ENCODE results near the gene CERS2. TPM values are rescaled to one million over a fixed set of nuclear protein-coding genes. Genes with fewer than 3 reads are reported as not detected.
"Not testable (repeated sequence)": the region's sequence is repeated elsewhere in the genome, so short reads cannot be mapped to it uniquely, and the experiment has no call there.

The CERS2 gene
- total RNA-seq, 1 donor from 2014 or later = 191 TPM

DNA sequence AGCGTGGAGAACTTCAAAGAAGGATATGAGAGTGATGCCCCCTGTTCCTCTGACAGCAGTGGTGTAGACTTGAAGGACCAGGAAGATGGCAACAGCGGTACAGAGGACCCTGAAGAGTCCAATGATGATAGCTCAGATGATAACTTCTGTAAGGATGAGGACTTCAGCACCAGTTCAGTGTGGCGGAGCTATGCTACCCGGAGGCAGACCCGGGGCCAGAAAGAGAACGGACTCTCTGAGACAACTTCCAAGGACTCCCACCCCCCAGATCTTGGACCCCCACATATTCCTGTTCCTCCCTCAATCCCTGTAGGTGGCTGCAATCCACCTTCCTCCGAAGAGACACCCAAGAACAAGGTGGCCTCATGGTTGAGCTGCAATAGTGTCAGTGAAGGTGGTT, 14.0 kb downstream of the CERS2 start:
- Mint-ChIP-seq H3K4me1 (ENCODE audit: low read depth) (no peaks in the 10 kb centered on the region), H3K9me3 (no peaks in the 10 kb centered on the region), H3K36me3 (ENCODE audit: low read depth) (peaks cover 59% of the 10 kb centered on the region), H3K27me3 (ENCODE audit: insufficient read depth) (no peaks in the 10 kb centered on the region), H3K27ac (no peak overlapping the region), H3K4me3 (no peak overlapping the region)
- intact Hi-C loops (cut with micrococcal nuclease) = no loop called here
- DNase-seq (ENCODE audit: low spot score) = no peak

GRCh38 chr1:150957666-150958065, 17.0 kb downstream of the CERS2 start:
- H3K4me3 Mint-ChIP-seq = no peak overlapping the region
- no peaks in the 10 kb centered on the region for H3K9me3 Mint-ChIP-seq

GRCh38 chr1:150955280-150955679, 19.4 kb downstream of the CERS2 start:
- Mint-ChIP-seq H3K4me3 (no peak overlapping the region), H3K9me3 (no peaks in the 10 kb centered on the region), H3K27me3 (ENCODE audit: insufficient read depth) (no peaks in the 10 kb centered on the region), H3K36me3 (ENCODE audit: low read depth) (peaks cover 53% of the 10 kb centered on the region), H3K4me1 (ENCODE audit: low read depth) (no peaks in the 10 kb centered on the region), H3K27ac (no peak overlapping the region)
- no peak for DNase-seq (ENCODE audit: low spot score)
- intact Hi-C loops (cut with micrococcal nuclease) = no loop called here

More at GRCh38 chr1:150957666-150958065, 17.0 kb downstream of the CERS2 start:
- no peak overlapping the region for H3K27ac Mint-ChIP-seq
- H3K36me3 Mint-ChIP-seq (ENCODE audit: low read depth) = peaks cover 51% of the 10 kb centered on the region
- intact Hi-C loops (cut with micrococcal nuclease) = no loop called here
- H3K4me1 Mint-ChIP-seq (ENCODE audit: low read depth) = no peaks in the 10 kb centered on the region
- H3K27me3 Mint-ChIP-seq (ENCODE audit: insufficient read depth) = no peaks in the 10 kb centered on the region
- DNase-seq (ENCODE audit: low spot score) = no peak

GRCh38 chr1:150954708-150955107, 19.9 kb downstream of the CERS2 start:
- H3K9me3 Mint-ChIP-seq = no peaks in the 10 kb centered on the region
- H3K27me3 Mint-ChIP-seq (ENCODE audit: insufficient read depth) = no peaks in the 10 kb centered on the region
- H3K27ac Mint-ChIP-seq = no peak overlapping the region
- intact Hi-C loops (cut with micrococcal nuclease) = no loop called here
- H3K4me1 Mint-ChIP-seq (ENCODE audit: low read depth) = no peaks in the 10 kb centered on the region
- peaks cover 55% of the 10 kb centered on the region for H3K36me3 Mint-ChIP-seq (ENCODE audit: low read depth)
- H3K4me3 Mint-ChIP-seq = no peak overlapping the region
- no peak for DNase-seq (ENCODE audit: low spot score)

- Mint-ChIP-seq H3K4me3 (no peak overlapping the region), H3K27me3 (ENCODE audit: insufficient read depth) (no peaks in the 10 kb centered on the region), H3K4me1 (ENCODE audit: low read depth) (no peaks in the 10 kb centered on the region), H3K36me3 (ENCODE audit: low read depth) (peaks cover 51% of the 10 kb centered on the region), H3K9me3 (no peaks in the 10 kb centered on the region), H3K27ac (no peak overlapping the region)
- no peak for DNase-seq (ENCODE audit: low spot score)
- intact Hi-C loops (cut with micrococcal nuclease) = no loop called here
These were observed 29.8 kb downstream of the CERS2 start for GRCh38 chr1:150944856-150945255.

- DNase-seq (ENCODE audit: low spot score) = no peak
- peaks cover 59% of the 10 kb centered on the region for H3K36me3 Mint-ChIP-seq (ENCODE audit: low read depth)
- H3K4me1 Mint-ChIP-seq (ENCODE audit: low read depth) = peaks cover 11% of the 10 kb centered on the region
- peaks cover 10% of the 10 kb centered on the region for H3K9me3 Mint-ChIP-seq
- no peak overlapping the region for H3K4me3 Mint-ChIP-seq
- no peak overlapping the region for H3K27ac Mint-ChIP-seq
- intact Hi-C loops (cut with micrococcal nuclease) = no loop called here
- no peaks in the 10 kb centered on the region for H3K27me3 Mint-ChIP-seq (ENCODE audit: insufficient read depth)
These were observed 42.9 kb downstream of the CERS2 start for GRCh38 chr1:150931773-150932172.

GRCh38 chr1:150928775-150929174, 45.9 kb downstream of the CERS2 start:
- peaks cover 45% of the 10 kb centered on the region for H3K36me3 Mint-ChIP-seq (ENCODE audit: low read depth)
- intact Hi-C loops (cut with micrococcal nuclease) = loop anchor here (5.0 kb wide), 3 partner anchors 36 to 441 kb away; partner anchors contain the start of genes CDC42SE1 and TARS2
- H3K9me3 Mint-ChIP-seq = peaks cover 10% of the 10 kb centered on the region
- DNase-seq (ENCODE audit: low spot score); H3K27ac Mint-ChIP-seq; H3K4me3 Mint-ChIP-seq; H3K27me3 Mint-ChIP-seq (ENCODE audit: insufficient read depth): not testable (repeated sequence)
- peaks cover 12% of the 10 kb centered on the region for H3K4me1 Mint-ChIP-seq (ENCODE audit: low read depth)

DNA sequence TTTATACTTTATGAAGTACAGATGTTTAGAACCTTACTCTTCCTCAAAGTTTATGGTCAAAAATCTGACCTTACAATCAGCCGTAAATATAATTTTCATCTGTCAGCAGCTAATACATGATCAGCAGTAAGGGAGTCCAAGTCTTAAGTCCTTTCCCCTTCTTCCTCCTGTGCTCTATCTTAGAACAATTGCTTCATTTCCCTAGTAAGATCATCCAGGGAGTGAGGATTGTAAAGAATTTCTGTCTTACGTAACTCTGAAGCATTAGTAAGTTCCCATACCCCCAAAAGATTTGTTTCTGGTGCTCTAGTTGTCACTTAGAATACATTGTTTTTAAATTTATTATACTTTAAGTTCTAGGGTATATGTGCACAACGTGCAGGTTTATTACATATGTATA, 46.3 kb downstream of the CERS2 start:
- peaks cover 12% of the 10 kb centered on the region for H3K4me1 Mint-ChIP-seq (ENCODE audit: low read depth)
- DNase-seq (ENCODE audit: low spot score) = no peak
- intact Hi-C loops (cut with micrococcal nuclease) = loop anchor here (5.0 kb wide), 3 partner anchors 36 to 441 kb away; partner anchors contain the start of genes CDC42SE1 and TARS2
- H3K36me3 Mint-ChIP-seq (ENCODE audit: low read depth) = peaks cover 45% of the 10 kb centered on the region
- peaks cover 10% of the 10 kb centered on the region for H3K9me3 Mint-ChIP-seq
- no peaks in the 10 kb centered on the region for H3K27me3 Mint-ChIP-seq (ENCODE audit: insufficient read depth)
- no peak overlapping the region for H3K27ac Mint-ChIP-seq
- peak overlapping the region; percentile 1 for H3K4me3 Mint-ChIP-seq

GRCh38 chr1:150927624-150928023, 47.0 kb downstream of the CERS2 start:
- peak overlapping the region; percentile 97 for H3K4me3 Mint-ChIP-seq
- no peak for DNase-seq (ENCODE audit: low spot score)
- peaks cover 8% of the 10 kb centered on the region for H3K9me3 Mint-ChIP-seq
- intact Hi-C loops (cut with micrococcal nuclease) = loop anchor here (2.0 to 5.0 kb wide), 6 partner anchors 35 to 440 kb away; partner anchors contain the start of genes CDC42SE1, GABPB2, GOLPH3L and TARS2
- peaks cover 41% of the 10 kb centered on the region for H3K36me3 Mint-ChIP-seq (ENCODE audit: low read depth)
- H3K27ac Mint-ChIP-seq = no peak overlapping the region
- peaks cover 16% of the 10 kb centered on the region for H3K4me1 Mint-ChIP-seq (ENCODE audit: low read depth)
- no peaks in the 10 kb centered on the region for H3K27me3 Mint-ChIP-seq (ENCODE audit: insufficient read depth)

DNA sequence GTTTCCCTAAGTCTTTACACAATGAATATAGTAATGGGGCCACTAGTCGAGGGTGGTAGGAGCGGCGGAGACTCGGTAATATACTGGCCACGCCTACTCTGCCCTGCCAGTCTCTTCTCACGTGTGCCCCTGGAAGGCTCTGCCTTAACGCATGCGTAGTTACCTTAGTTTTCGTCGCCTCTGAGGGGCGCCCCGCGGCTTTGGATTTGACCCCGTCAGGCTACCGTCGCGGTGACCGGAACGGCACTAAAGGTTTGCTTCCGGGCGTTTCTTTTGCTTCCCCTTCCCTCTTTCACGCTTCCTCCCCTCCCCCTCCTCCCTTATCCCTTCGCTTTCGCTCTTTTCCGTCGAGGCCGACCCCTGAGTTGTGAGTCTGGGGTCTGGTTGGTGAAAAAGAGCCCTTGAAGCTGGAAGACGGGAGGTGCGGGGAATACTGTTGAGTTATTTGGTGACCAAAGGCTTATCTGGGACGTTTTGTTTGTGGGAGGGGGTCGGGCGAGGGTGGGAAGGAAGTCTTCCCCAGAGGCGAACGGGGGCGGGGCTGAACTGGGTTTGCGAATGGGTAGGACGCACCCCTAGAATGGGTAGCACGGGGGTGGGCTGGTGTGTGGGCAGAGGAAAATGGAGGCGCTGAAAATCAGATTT, 48.4 kb downstream of the CERS2 start, which contains the start of gene SETDB1:
Gene SETDB1, plus strand, starts transcription at position 267 of the 645 bp plus-strand sequence. CDS start 1,352 bp downstream, outside the sequence.
- intact Hi-C loops (cut with micrococcal nuclease) = loop anchor here (1.0 to 5.0 kb wide), 13 partner anchors 34 to 690 kb away; partner anchors contain the start of genes ANP32E, ARNT, CDC42SE1 and ENSA
- Mint-ChIP-seq H3K9me3 (no peaks in the 10 kb centered on the region), H3K36me3 (ENCODE audit: low read depth) (peaks cover 33% of the 10 kb centered on the region), H3K4me1 (ENCODE audit: low read depth) (peaks cover 23% of the 10 kb centered on the region), H3K27me3 (ENCODE audit: insufficient read depth) (no peaks in the 10 kb centered on the region), H3K4me3 (peak within 1 kb of the TSS; percentile 97), H3K27ac (peak within 1 kb of the TSS; percentile 95)
- peak; percentile 90 for DNase-seq (ENCODE audit: low spot score)

- DNase-seq (ENCODE audit: low spot score) = no peak
- no peak overlapping the region for H3K27ac Mint-ChIP-seq
- peak overlapping the region; percentile 97 for H3K4me3 Mint-ChIP-seq
- peaks cover 26% of the 10 kb centered on the region for H3K36me3 Mint-ChIP-seq (ENCODE audit: low read depth)
- H3K27me3 Mint-ChIP-seq (ENCODE audit: insufficient read depth) = no peaks in the 10 kb centered on the region
- H3K4me1 Mint-ChIP-seq (ENCODE audit: low read depth) = peaks cover 23% of the 10 kb centered on the region
- intact Hi-C loops (cut with micrococcal nuclease) = loop anchor here (5.0 kb wide), 3 partner anchors 33 to 438 kb away; partner anchors contain the start of genes CDC42SE1 and TARS2
- no peaks in the 10 kb centered on the region for H3K9me3 Mint-ChIP-seq
These were observed 49.6 kb downstream of the CERS2 start for GRCh38 chr1:150925080-150925479.

DNA sequence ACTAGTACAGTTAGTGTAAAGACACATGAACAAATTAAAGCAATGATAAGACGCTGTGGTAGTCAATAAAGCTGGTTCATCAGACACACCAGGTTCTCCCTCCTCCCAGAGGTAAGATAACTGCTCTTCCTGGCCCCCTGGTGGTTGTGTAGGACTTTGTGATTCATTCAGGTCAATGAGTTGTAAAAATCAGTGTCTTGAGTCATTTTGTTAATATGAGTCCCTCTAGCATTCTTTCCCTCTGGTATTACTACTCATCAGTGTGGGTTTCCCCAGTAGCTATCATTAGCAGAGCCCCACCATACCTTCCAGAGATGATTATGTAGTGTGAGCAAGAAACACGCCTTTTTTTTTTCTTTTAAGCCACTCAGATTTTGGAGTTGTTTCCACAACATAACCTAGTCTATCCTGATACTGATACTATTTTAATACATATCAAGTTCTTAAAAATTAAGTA, 52.1 kb downstream of the CERS2 start:
- Mint-ChIP-seq H3K4me1 (ENCODE audit: low read depth) (peaks cover 20% of the 10 kb centered on the region), H3K4me3 (peak overlapping the region; percentile 0), H3K27me3 (ENCODE audit: insufficient read depth) (no peaks in the 10 kb centered on the region), H3K36me3 (ENCODE audit: low read depth) (peaks cover 4% of the 10 kb centered on the region), H3K27ac (no peak overlapping the region), H3K9me3 (no peaks in the 10 kb centered on the region)
- intact Hi-C loops (cut with micrococcal nuclease) = loop anchor here (1.0 to 2.0 kb wide), 7 partner anchors 46 to 458 kb away; partner anchors contain the start of genes ARNT and CTSS
- peak; percentile 59 for DNase-seq (ENCODE audit: low spot score)

- Mint-ChIP-seq H3K4me3 (no peak overlapping the region), H3K36me3 (ENCODE audit: low read depth) (no peaks in the 10 kb centered on the region), H3K27me3 (ENCODE audit: insufficient read depth) (no peaks in the 10 kb centered on the region), H3K4me1 (ENCODE audit: low read depth) (peaks cover 5% of the 10 kb centered on the region), H3K27ac (no peak overlapping the region), H3K9me3 (no peaks in the 10 kb centered on the region)
- intact Hi-C loops (cut with micrococcal nuclease) = no loop called here
- no peak for DNase-seq (ENCODE audit: low spot score)
These were observed 57.2 kb downstream of the CERS2 start for GRCh38 chr1:150917387-150917786.
